SW480 (cell line): Measurements from ENCODE around the gene EVI2A.
"Not testable (repeated sequence)": the region's sequence is repeated elsewhere in the genome, so short reads cannot be mapped to it uniquely, and the experiment has no call there.

ENCODE experiments used
- DNase-seq: peaks from one replicate; pipeline ENCODE4 v3.0.0-alpha.2; 2016; ENCODE audit warnings: low spot score

Gene EVI2A

DNA sequence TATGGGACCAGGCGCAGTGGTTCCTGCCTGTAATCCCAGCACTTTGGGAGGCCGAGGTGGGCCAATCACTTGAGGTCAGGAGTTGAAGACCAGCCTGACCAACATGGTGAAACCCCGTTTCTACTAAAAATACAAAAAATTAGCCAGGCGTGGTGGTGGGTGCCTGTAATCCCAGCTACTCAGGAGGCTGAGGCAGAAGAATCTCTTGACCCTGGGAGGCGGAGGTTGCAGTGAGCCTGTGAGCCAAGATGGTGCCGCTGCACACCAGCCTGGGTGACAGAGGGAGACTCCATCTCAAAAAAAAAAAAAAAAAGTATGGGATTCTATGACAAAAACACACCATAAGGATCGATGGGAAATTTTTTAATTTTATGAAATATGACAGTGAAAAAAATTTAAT, 9.2 kb downstream of the EVI2A start:
- not testable (repeated sequence) for DNase-seq

DNA sequence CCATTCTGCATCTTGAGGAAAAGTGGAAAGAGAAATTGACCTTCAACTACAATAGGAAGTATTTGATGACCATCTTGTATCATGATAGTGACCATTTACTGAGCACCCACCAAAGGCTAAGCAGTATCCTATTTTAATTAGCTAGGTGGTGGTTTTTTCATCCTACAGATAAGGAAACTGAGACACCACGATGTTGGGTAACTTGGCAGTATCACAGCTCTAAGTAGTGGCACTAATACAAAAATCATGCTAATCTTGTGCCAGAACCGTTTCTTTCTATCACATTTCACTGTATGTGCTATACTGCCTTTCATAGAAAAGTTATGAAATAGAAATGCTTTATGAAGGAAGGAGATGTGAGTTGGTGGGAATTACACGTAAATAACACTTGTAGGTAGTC, 9.9 kb downstream of the EVI2A start:
- no peak for DNase-seq

DNA sequence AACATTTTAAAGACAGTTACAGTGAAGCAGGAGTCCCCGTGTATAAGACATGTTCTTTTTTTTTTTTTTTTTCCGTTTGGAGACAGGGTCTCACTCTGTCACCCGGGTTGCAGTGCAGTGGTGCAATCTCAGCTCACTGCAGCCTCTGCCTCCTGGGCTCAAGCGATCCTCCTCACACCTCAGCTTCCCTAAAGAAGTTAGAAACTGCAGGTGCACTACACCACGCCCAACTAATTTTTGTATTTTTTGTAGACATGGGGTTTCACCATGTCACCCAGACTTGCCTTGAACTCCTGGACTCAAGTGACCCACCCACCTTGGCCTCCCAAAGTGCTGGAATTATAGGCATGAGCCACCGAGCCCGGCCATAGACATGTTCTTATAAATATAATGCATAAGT, 10.5 kb downstream of the EVI2A start:
- DNase-seq, result no peak

DNA sequence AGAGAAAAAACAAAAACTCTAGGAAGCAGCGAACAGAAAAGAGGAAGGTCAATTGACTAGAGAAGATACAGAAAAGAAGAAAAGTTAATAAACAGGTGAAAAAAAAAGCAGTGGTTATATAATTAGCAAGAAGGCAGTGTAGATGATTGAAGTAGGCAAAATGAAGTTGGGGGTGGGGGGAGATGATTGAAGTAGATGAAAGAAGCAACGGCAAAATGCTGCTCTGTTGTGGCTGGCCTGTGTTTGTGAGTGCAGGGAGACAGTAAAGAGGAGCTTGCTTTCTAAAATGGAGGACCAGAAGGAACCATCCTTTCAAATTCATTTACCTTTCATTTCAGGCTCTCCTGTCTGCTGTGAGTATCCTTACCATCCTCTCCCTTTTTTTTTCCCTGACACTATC, 11.2 kb downstream of the EVI2A start:
- no peak for DNase-seq

DNA sequence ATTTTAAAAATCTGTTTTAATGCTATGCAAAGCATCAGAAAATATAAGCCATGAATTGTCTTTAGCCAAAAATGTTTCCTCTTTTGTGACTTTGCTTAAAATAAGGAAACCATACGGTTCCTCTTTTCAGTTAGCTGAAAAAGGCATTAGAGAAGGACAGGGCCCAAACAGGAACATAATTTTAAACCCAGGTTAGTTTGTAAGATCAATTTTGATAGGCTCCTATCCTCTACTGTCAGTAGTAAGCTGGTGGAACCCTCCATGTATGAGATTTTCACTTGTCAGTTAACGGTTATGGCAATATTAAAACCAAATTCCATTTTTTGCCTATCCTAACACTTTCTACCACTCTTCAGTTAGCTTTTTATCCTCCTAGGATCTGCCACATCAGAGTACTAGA, 11.9 kb downstream of the EVI2A start:
- DNase-seq, result no peak

DNA sequence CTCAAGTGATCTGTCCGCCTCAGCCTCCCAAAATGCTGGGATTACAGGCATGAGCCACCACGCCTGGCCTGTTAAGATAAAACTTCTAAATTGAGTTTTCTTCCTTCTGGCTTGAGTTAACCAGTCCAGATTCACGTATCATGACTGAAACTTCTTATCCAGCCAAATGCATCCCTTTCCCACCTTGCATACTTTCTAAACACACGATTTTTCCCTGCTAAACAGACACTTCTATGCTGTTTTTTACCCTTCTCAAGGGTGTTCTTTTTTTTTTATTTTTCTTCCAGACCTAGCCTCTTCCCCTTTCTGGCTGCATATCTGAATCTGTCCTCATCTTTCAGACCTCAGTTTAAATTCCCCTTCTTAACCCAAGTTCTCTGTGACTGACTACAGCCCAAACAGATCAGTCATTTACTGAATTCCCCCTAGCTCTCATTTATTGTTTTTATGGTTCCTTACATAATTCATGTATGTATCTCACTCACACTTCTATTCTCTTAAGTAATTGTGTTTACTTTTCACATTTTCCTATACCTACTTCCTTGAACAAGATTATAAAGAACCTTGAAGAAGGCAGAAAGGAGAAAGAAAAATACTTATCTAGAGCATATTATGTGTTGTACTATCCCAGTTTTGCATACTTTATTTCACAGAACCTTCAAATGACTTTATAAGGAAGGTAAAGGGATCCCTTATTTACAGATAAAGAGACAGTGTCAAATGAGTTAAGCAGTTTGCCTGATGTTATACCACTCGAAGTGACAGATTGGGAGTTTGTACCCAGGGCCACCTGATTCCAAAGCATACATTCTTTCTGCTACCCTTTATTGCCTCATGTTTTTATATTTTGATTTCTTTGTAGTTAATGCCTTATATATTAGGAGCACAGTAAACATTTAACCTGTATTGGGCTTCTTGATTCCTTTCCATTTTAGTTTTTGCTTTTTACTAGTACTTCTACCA, 12.8 kb downstream of the EVI2A start:
- no peak for DNase-seq

DNA sequence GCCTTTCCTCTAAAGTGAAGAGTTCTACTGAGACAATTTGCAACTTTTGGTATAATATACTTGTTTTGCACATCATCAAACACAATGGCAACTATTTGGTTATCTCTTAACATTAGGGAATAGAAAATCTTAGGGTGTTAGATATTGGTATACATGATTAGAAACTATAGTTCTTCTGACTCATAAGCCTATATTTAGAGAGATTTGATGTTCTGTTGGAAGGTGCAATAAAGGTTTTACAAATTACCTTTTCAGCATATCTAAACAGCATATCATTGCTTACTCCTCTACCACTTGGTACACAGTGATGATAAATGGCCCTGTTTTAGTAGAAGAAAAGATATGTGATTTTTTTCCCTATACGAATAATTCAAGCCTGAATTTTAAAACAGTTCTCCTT, 13.8 kb downstream of the EVI2A start:
- DNase-seq, result no peak

DNA sequence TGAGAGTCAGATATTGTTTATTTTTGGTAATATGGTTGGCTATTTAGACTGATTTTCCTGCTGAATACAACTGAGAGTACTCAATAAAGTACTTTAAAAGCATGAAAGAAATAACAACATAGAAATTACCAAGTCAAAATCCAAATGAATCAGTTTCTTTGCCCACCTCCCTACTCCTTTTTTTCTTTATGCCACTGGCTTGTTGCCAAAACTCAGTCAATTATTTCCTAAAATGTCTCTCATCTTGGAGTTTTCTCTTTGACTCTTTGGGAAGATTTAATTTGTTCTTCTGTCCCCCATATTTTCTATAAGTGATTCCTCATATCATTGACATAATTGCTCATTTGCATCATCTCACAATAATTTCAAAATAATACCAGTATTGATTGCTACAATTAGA, 21.8 kb downstream of the EVI2A start:
- no peak for DNase-seq

DNA sequence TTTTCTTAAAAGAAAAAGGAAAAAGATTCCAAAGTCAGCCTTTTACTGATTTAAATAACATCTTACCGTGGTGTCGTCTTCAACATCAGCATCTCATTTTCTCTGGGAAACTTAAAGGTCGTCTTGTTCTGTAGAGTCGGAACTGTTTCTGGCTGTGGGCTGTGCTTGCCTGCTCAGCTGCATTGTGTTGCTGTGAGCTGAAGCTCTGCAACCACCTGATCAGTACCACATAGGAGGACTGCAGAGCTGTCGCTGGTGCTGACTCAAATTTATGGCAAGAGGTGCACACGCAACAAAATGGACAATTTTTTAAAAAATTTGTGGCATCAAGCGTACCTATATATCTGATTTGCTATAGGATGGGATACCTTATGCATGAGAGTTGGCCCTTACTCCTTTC, 24.3 kb downstream of the EVI2A start, which contains the start of gene OMG:
TSS of gene OMG (minus strand) at position 150 of the 400 bp plus-strand sequence. CDS start 908 bp downstream, outside the sequence.
- no peak for DNase-seq

DNA sequence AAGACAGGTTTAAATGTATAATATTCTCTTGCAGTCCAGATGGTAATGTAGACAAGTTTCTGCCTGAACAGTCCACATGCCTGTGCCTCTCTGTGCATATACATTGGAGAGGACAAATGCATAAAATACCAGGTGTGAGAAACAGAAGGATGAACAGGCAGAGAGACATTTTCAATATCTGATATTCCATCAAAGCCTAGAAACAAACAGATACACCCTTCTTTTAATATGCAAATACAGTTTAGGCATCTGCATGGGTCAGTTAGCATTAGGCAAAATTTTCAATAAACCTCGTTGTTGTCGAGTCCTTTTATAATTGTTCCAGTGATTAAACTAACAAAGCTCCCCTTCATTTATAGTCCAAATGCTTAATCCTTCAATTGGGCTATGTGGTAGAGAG, 25.3 kb downstream of the EVI2A start:
- no peak for DNase-seq

DNA sequence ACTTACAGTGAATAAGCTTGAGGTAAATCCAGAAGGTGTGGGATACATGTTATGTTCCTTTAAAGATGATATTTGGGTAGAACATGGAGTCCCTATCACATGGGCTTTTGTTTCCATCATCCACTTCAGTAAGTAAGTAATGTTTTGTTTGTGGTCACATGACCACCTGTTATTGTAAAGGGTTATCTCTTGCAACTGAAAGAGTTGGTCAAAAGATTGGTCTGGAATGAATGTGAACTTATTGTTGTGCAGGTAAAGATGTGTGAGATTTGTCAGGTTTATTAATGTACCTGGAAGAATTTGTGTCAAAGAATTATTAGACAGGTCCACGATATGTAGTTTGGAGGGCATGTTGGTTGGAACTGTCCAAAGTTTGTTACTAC, 25.9 kb downstream of the EVI2A start:
- DNase-seq, result no peak

DNA sequence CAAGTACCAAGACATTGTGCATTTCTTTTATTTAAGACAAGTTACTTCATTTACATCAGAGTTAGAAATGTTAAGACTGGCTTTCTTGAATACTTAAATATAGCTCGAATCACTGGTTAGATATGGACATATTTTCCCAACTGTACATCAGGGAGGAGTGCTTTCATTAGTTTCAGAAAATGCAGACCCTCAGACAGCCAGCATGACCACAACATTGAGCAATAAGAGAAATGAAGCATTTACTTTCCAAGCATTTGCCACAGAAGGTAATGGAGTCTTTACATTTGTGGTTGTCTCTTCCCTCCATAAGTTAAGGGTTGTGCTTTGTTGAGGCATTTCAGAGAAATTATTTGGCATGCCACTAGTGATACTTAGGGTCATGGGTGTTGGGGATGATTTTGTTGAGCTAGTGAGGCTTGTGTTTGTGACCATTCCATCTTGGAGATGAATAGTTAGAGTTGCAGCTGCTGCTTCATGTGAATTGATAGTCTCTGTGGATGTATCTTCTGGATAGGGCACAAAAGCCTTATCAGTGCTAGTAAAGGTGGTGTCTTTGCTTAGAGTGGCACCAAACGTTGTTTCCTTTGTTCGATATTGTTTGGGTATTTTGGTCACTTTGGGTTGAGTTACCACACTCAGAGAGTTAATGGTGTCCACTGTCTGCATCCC, 26.5 kb downstream of the EVI2A start:
- DNase-seq, result no peak

DNA sequence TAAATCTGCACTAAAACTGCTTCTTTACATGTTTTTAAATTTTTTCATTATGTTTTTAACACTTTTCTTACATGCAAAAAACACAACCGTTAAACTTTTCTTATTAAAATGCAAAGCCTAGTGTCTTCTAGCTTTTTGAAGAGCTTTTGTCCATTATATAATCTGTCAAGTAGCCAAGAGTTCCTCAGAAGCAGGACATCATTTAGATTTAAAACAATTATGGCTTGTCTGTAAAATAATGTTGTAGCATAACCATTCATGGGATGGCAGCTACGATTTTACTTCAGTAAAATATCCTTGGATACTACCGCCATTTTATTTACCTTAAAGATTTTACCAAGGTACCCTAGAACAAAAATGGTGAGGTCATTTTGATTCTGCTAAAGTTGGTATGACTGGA, 27.2 kb downstream of the EVI2A start:
- no peak for DNase-seq

DNA sequence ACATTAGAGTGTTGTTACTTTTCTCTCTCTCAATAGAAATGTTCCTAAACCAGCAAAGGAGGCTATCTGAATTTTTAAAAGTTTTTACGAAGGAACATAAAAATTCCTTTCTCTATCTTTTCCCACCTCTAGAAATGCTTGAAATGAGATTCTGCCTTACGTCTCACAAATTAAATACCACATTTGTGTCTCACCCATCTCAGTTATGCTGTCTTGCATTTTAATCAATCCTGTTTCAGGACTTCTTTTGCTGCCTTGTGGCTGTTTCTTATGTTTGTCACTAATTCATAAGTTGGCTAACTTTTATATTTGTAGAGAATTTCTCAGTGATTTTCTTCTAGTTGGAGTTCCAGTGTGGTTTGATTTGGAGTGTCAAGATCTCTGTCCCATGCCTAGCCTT, 27.8 kb downstream of the EVI2A start:
- no peak for DNase-seq

DNA sequence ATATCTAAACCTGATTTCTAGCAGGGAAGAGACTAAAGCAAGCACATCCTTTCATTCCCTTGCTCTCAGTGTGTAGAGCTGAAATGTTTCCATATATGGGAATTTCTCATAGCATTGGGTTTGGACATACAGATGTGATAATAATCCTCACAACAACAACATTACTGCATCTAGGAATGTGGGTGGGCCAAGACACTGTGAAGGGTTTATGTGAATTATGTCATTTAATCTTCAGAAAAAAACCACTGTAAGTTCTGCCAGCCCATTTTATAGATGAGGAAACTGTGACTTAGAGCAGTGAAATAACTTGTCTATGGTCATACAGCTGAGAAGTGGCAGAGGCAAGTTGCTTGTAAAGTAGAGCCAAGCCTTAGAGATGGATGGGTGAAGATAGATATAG, 29.6 kb downstream of the EVI2A start:
- DNase-seq, result no peak

DNA sequence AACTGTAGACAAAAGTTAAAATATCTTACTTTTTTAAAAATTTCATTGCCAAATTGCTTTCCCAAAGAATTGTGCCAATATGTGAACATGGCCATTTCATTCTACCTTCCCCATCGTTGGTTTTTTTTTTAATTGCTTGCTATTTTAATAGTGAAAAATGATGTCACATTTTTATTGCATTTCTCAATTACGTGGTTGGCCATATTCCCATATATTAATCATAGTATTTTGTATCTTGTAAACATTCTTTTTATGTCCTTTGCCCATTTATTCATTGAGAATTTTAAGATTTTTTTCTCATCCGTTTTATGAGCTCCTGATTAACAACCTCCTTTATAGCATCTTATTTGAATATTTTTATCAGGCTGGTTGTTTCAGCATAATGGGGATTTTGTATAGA, 31.6 kb downstream of the EVI2A start:
- DNase-seq, result no peak

DNA sequence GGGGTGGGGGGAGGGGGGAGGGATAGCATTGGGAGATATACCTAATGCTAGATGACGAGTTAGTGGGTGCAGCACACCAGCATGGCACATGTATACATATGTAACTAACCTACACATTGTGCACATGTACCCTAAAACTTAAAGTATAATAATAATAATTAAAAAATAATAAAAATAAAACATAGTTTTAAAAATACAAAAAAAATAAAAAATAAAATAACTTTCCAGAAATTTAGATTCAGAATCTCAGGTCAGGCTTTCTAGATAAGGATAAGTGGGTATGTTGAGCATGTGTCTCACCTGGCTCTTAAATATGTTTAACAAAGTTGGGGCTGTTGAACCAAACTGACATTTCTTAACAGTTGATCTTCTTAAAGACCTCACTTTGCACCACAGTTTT, 33.5 kb downstream of the EVI2A start:
- DNase-seq, result not testable (repeated sequence)

DNA sequence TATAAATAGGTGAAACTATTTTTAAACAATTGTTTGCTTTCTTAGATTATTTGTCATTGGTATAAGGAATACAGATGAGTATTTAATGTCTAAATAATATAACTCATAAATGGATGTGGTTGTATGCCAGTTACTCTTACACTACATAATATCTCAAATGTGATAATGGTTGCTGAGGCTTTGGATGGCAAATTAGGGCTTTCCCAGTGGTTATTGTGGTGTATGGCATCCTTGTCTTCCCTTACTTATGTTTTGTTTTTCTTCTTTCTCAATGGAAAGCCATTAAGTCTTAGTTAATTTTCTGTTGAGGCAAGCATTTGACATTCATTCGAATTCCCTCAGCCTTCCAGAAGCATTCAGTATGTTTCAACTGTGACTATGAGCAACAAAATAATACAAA, 34.8 kb downstream of the EVI2A start:
- no peak for DNase-seq

DNA sequence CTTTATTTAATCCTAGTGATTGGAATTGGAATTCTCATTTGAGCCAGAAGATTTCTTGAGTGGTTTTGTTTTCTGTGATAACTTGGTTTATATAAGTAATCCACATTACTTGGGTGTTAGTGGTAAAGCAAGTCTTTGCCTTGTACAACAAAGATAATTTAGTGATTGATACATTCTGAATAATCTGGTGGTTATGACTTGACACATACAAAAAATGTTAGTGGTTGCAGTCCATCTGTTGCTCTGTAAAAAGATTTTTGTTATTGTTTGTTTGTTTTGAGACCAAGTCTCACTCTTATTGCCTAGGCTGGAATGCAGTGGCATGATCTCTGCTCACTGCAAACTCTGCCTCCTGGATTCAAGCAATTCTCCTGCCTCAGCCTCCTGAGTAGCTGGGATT, 37.6 kb downstream of the EVI2A start:
- DNase-seq, result no peak

DNA sequence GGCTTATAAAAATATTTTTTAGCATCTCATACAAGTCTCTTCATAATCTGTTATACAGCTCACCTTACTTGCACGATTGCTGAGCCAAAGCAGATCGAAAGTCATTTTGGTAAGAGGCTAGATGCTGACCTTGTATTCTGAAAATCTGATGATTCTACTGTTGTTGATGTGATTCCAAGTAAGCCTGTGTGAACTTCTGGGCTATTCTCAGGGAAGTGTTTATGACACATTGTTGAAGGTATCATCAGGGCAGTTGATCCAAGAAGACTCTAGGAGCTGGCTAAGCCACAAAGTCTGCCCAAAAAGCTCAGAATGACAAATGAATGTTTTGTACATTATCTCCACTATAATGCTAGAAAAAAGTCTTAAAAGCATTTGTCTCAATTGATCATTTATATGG, 40.4 kb downstream of the EVI2A start:
- no peak for DNase-seq

DNA sequence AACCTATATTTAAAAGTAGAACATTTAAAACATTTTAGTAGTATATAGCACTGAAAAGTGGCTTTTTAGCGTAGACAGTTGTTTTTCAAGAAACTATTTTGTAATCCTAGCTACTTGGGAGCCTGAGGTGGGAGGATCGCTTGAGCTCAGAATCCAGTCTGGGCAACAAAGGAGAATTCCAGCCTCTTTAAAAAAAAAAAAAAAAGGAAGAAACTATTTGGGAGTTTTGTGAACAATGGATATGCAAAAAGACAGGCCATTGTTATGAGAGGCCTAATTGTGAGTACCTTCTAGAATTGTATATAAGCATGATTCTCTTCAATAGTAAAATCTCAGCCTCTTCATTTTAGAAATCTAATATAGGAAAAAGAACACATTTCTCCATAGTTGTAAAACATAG, 42.0 kb downstream of the EVI2A start:
- no peak for DNase-seq

DNA sequence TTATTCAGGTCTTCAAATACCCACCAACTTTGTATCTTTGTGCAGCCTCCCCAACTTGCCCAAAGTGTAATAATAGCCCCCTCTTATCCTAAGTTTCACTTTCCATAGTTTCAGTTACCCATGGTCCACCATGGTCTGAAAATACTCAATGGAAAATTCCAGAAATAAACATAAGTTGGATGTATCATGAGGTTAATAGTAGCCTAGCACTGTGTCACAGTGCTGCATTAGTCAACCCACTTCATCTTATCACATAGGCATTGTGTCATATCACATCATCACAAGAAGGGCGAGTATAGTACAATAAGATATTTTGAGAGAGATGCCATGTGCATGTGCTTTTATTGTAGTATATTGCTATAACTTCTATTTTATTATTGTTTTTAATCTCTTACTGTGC, 46.3 kb downstream of the EVI2A start:
- DNase-seq, result no peak

DNA sequence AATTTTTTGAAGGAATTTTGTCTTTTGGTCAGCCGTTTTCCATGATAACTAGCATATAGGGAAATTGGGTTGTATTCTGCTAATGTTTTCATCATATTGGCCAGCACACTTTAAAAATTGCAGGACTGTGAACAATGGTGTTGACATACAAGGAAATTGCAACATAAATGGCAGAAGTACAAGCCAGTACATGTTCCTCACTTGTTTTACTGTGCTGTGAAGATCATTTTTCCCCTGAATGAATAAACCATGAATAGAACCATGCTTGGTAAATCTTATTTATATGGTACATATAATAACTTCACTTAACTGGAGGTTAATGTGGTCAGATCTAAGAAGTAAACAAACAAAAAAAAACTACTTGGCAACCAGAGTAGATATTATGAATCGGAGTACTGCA, 47.2 kb downstream of the EVI2A start:
- DNase-seq, result no peak

DNA sequence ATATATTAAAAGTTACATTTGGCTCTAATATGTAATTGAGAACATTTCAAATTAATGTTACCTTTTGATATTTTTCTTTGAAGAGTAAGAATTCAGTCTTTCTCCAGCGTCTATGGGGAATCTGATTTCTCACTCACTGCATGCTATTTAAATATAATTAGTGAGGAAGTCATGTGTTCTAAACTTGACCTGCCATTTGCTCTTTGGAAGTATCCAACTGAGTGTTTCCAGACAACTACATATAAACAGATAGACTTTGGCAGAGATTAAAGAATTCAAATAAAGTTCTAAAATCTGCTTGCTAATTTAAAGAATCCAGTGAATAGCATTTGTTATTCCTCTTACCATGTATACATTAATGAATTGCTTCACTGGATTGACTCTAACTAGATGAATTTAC, 47.9 kb downstream of the EVI2A start:
- DNase-seq, result no peak
